GM12878 (cell line): ENCODE data around the gene RNF150.

ENCODE experiments used
- CBFB ChIP-seq: IDR thresholded peaks from 2 replicates; pipeline ENCODE4 v1.6.1; 2016; ENCODE audit warnings: antibody characterized with exemption, low read depth
- EP300 ChIP-seq, 2 experiments: fragments of 150-350 bp in 1 of 2; IDR thresholded peaks; 2 replicates each; pipeline ENCODE4 v1.6.1; 2011 to 2012; ENCODE audit warnings: low read depth in 2 of 2, low read length in 2 of 2, borderline replicate concordance in 1 of 2, improper control_type of control experiment in 1 of 2, inconsistent platforms in 1 of 2; ENCODE audit not compliant: control insufficient read depth in 1 of 2
- FOS ChIP-seq: IDR thresholded peaks from 3 replicates; pipeline ENCODE4 v1.6.1; 2011; ENCODE audit warnings: borderline replicate concordance; ENCODE audit not compliant: insufficient read length; ENCODE audit errors: extremely low read depth
- ZNF217 ChIP-seq: fragments of 450-650 bp; IDR thresholded peaks from 2 replicates; pipeline ENCODE4 v1.6.1; 2017; ENCODE audit warnings: antibody characterized with exemption, mild to moderate bottlenecking

GRCh38 chr4:141180991-141181761 lies 47.9 kb upstream of the RNF150 start:
- TF ChIP-seq FOS (no peak), CBFB (no peak), ZNF217 (no peak), EP300 (IDR thresholded peaks at IDR 0.05; ENCODE audit: borderline replicate concordance in 1 of 2, control insufficient read depth in 1 of 2, low read depth in 2 of 2, low read length in 2 of 2) (no peak)
